K562 (cell line): ENCODE data around the gene AGL. TPM values are rescaled to one million over a fixed set of nuclear protein-coding genes. Genes with fewer than 3 reads are reported as not detected.

ENCODE experiments used
- BMI1 ChIP-seq: fragments of 150-350 bp; IDR thresholded peaks from 2 replicates; pipeline ENCODE4 v1.6.1; 2014; ENCODE audit warnings: low read length
- EZH2 ChIP-seq: IDR thresholded peaks from 2 replicates; pipeline ENCODE4 v1.6.1; 2012; ENCODE audit warnings: low read depth, mild to moderate bottlenecking, inconsistent platforms, low read length, borderline replicate concordance
- HMGN3 ChIP-seq: IDR thresholded peaks from 2 replicates; pipeline ENCODE4 v1.6.1; 2011; ENCODE audit warnings: borderline replicate concordance, low read depth, mild to moderate bottlenecking, mixed read lengths, low read length; ENCODE audit not compliant: insufficient read length; ENCODE audit errors: extremely low read depth
- KLF16 ChIP-seq: IDR thresholded peaks from 2 replicates; pipeline ENCODE4 v1.6.1; 2016; ENCODE audit warnings: antibody characterized with exemption
- NFE2L1 ChIP-seq: fragments of 450-650 bp; IDR thresholded peaks from 2 replicates; pipeline ENCODE4 v1.6.1; 2016; ENCODE audit warnings: missing genetic modification characterization, low read depth, mild to moderate bottlenecking, missing compliant biosample characterization, moderate library complexity, borderline replicate concordance
- TEAD4 ChIP-seq, 2 experiments: sonication (generic) in 1 of 2; formaldehyde crosslinking in 1 of 2; IDR thresholded peaks; 2 replicates each; pipeline versions ENCODE4 v1.6.1 to v1.8.0; 2012 to 2022; ENCODE audit warnings: borderline replicate concordance in 1 of 2, inconsistent platforms in 1 of 2, low read length in 1 of 2, mild to moderate bottlenecking in 1 of 2, missing genetic modification reagents in 1 of 2
- ZNF395 ChIP-seq: fragments of 200-800 bp; sonication (Bioruptor generic); IDR thresholded peaks from 2 replicates; pipeline ENCODE4 v1.6.1; 2017; ENCODE audit warnings: missing genetic modification characterization, missing compliant biosample characterization
- polyA plus RNA-seq, 8 experiments: library from polyadenylated mRNA; depleted of rRNA in 4 of 8; stranded (reverse) in 5 of 8; unstranded in 3 of 8; fragments of >200 nt; fragmentation: Nextera tagmentation in 2 of 8; fragmentation: Illumina TruSeq in 1 of 8; extraction: Ambion mirVana in 2 of 8; extraction: Trizol in 1 of 8; gene quantifications; 2 replicates each; pipeline versions ENCODE4 v1.2.1 to v1.2.3, GENCODE V29; 2011 to 2014; ENCODE audit warnings: inconsistent platforms in 1 of 8, missing spikeins in 1 of 8
- total RNA-seq, 7 experiments: library from RNA; depleted of rRNA in 6 of 7; stranded (reverse); fragments of >200 nt in 6 of 7; fragmentation: Illumina TruSeq in 2 of 7; extraction: Trizol in 2 of 7; gene quantifications; 2 replicates each; pipeline versions ENCODE4 v1.2.1 to v1.2.3, GENCODE V29; 2011 to 2021; ENCODE audit warnings: low replicate concordance in 1 of 7
- TF ChIP-seq, protein P1 (sequence below): fragments of 450-650 bp; IDR thresholded peaks from 2 replicates; pipeline ENCODE4 v1.6.1; 2017; ENCODE audit warnings: antibody characterized with exemption, mild to moderate bottlenecking
- TF ChIP-seq, protein P2 (sequence below): fragments of 450-650 bp; IDR thresholded peaks from 2 replicates; pipeline ENCODE4 v1.6.1; 2016; ENCODE audit warnings: mild to moderate bottlenecking, moderate library complexity

AGL gene
- total and polyA plus RNA-seq, 9 of the 15 experiments (the other 6 are each of a cell fraction or from before 2014, with no cell fraction given): 6.3 to 20.4 (median 12.4) TPM

DNA sequence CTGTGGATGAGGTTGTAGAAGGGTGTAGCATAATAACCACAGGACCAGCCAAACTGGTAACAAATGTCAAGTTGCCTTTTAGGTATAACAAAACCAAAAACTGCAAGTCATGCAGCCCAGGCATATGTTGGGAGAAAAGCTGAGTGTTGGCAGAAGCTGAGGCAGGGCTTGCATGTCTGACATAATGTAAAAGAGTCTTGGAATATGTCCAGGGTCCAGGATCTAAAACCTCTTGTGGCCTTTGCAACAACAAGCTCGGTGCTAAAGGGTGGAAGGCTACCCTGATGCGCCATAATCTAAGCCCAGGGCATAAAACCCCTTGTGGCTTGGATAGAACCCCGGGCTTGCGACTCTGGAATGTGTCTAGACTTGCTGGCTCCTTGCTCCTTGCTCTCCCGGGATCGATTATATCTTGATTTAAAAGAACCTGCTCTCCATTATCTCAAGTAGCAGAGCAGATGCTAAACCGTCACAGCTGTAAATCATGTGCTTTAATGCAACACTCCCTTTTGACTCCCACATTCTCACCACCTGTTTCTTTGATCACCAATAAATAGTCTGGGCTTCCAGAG is 93.1 kb downstream of the AGL start (continued):
- TF ChIP-seq, protein P1, sequence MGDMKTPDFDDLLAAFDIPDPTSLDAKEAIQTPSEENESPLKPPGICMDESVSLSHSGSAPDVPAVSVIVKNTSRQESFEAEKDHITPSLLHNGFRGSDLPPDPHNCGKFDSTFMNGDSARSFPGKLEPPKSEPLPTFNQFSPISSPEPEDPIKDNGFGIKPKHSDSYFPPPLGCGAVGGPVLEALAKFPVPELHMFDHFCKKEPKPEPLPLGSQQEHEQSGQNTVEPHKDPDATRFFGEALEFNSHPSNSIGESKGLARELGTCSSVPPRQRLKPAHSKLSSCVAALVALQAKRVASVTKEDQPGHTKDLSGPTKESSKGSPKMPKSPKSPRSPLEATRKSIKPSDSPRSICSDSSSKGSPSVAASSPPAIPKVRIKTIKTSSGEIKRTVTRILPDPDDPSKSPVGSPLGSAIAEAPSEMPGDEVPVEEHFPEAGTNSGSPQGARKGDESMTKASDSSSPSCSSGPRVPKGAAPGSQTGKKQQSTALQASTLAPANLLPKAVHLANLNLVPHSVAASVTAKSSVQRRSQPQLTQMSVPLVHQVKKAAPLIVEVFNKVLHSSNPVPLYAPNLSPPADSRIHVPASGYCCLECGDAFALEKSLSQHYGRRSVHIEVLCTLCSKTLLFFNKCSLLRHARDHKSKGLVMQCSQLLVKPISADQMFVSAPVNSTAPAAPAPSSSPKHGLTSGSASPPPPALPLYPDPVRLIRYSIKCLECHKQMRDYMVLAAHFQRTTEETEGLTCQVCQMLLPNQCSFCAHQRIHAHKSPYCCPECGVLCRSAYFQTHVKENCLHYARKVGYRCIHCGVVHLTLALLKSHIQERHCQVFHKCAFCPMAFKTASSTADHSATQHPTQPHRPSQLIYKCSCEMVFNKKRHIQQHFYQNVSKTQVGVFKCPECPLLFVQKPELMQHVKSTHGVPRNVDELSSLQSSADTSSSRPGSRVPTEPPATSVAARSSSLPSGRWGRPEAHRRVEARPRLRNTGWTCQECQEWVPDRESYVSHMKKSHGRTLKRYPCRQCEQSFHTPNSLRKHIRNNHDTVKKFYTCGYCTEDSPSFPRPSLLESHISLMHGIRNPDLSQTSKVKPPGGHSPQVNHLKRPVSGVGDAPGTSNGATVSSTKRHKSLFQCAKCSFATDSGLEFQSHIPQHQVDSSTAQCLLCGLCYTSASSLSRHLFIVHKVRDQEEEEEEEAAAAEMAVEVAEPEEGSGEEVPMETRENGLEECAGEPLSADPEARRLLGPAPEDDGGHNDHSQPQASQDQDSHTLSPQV: peak; percentile 63; the same call in 1 of the 2 replicates
- no peak for TF ChIP-seq ZNF395 (CRISPR knock-in tag)
- TF ChIP-seq BMI1: no peak
- TF ChIP-seq TEAD4 (IDR thresholded peaks at IDR 0.05; ENCODE audit: low read length): peak; percentile 79
- no peak for TF ChIP-seq TEAD4 (CRISPR knock-in tag; IDR thresholded peaks at IDR 0.05; ENCODE audit: borderline replicate concordance)
- TF ChIP-seq HMGN3: no peak
- TF ChIP-seq NFE2L1: peak; percentile 97
- TF ChIP-seq, protein P2, sequence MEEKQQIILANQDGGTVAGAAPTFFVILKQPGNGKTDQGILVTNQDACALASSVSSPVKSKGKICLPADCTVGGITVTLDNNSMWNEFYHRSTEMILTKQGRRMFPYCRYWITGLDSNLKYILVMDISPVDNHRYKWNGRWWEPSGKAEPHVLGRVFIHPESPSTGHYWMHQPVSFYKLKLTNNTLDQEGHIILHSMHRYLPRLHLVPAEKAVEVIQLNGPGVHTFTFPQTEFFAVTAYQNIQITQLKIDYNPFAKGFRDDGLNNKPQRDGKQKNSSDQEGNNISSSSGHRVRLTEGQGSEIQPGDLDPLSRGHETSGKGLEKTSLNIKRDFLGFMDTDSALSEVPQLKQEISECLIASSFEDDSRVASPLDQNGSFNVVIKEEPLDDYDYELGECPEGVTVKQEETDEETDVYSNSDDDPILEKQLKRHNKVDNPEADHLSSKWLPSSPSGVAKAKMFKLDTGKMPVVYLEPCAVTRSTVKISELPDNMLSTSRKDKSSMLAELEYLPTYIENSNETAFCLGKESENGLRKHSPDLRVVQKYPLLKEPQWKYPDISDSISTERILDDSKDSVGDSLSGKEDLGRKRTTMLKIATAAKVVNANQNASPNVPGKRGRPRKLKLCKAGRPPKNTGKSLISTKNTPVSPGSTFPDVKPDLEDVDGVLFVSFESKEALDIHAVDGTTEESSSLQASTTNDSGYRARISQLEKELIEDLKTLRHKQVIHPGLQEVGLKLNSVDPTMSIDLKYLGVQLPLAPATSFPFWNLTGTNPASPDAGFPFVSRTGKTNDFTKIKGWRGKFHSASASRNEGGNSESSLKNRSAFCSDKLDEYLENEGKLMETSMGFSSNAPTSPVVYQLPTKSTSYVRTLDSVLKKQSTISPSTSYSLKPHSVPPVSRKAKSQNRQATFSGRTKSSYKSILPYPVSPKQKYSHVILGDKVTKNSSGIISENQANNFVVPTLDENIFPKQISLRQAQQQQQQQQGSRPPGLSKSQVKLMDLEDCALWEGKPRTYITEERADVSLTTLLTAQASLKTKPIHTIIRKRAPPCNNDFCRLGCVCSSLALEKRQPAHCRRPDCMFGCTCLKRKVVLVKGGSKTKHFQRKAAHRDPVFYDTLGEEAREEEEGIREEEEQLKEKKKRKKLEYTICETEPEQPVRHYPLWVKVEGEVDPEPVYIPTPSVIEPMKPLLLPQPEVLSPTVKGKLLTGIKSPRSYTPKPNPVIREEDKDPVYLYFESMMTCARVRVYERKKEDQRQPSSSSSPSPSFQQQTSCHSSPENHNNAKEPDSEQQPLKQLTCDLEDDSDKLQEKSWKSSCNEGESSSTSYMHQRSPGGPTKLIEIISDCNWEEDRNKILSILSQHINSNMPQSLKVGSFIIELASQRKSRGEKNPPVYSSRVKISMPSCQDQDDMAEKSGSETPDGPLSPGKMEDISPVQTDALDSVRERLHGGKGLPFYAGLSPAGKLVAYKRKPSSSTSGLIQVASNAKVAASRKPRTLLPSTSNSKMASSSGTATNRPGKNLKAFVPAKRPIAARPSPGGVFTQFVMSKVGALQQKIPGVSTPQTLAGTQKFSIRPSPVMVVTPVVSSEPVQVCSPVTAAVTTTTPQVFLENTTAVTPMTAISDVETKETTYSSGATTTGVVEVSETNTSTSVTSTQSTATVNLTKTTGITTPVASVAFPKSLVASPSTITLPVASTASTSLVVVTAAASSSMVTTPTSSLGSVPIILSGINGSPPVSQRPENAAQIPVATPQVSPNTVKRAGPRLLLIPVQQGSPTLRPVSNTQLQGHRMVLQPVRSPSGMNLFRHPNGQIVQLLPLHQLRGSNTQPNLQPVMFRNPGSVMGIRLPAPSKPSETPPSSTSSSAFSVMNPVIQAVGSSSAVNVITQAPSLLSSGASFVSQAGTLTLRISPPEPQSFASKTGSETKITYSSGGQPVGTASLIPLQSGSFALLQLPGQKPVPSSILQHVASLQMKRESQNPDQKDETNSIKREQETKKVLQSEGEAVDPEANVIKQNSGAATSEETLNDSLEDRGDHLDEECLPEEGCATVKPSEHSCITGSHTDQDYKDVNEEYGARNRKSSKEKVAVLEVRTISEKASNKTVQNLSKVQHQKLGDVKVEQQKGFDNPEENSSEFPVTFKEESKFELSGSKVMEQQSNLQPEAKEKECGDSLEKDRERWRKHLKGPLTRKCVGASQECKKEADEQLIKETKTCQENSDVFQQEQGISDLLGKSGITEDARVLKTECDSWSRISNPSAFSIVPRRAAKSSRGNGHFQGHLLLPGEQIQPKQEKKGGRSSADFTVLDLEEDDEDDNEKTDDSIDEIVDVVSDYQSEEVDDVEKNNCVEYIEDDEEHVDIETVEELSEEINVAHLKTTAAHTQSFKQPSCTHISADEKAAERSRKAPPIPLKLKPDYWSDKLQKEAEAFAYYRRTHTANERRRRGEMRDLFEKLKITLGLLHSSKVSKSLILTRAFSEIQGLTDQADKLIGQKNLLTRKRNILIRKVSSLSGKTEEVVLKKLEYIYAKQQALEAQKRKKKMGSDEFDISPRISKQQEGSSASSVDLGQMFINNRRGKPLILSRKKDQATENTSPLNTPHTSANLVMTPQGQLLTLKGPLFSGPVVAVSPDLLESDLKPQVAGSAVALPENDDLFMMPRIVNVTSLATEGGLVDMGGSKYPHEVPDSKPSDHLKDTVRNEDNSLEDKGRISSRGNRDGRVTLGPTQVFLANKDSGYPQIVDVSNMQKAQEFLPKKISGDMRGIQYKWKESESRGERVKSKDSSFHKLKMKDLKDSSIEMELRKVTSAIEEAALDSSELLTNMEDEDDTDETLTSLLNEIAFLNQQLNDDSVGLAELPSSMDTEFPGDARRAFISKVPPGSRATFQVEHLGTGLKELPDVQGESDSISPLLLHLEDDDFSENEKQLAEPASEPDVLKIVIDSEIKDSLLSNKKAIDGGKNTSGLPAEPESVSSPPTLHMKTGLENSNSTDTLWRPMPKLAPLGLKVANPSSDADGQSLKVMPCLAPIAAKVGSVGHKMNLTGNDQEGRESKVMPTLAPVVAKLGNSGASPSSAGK: no peak
- no peak for TF ChIP-seq EZH2
- TF ChIP-seq KLF16: peak; percentile 88
